Measurements from ENCODE around the gene PLCH1.
A peak's percentile ranks its signal among the peaks of the same experiment; 100 is the strongest.

Gene PLCH1

DNA sequence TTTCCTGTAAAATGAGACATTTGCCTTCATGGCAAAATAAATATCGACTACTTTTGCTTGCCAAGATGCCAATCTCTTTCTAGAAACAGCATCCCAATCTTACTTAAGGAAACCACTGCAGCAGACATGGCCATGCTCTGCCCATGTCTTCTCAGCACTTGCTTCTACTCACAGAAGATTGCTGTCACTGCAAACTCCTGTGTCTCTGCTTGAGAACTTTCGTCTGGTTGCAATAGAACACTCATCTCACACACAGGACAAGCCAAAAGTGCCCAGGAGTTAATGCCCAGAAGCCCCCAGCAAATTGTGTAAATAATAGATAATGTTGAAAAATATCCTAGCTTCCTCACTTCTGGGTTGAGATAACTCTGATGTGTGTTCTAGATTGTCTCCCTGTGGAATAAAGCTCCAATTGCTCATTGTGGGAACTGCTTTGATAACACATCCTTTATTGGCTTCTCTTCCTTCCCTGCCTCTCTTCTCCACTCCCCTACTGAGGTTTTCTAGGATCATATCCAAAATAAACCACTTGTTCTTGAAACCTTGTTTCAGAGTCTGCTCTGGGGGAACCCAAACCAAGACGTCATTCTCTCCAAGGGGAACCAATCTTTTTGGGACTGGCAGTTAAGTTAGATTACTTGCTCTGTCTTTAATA is 295.1 kb downstream of the PLCH1 start:
- no peaks in the 10 kb centered on the region for H3K36me3 ChIP-seq
- no peak overlapping the region for H3K9ac ChIP-seq
- H4K20me1 ChIP-seq = no peaks in the 10 kb centered on the region
- no peaks in the 10 kb centered on the region for H3K27me3 ChIP-seq
- TF ChIP-seq Cebpa-rat (IDR thresholded peaks at IDR 0.05) = no peak
- H3K4me2 ChIP-seq = no peak overlapping the region
- H3K9me3 ChIP-seq (replicated peaks in 1 of 11) = 0 out of 22 replicates have a peak, but pooled peaks cover 0 to 4% (median 0%) of the 10 kb centered on the region in 11 experiments
- H3K4me1 ChIP-seq = no peaks in the 10 kb centered on the region
- no peak overlapping the region for H3K27ac ChIP-seq
- H3K4me3 ChIP-seq = no peak overlapping the region

DNA sequence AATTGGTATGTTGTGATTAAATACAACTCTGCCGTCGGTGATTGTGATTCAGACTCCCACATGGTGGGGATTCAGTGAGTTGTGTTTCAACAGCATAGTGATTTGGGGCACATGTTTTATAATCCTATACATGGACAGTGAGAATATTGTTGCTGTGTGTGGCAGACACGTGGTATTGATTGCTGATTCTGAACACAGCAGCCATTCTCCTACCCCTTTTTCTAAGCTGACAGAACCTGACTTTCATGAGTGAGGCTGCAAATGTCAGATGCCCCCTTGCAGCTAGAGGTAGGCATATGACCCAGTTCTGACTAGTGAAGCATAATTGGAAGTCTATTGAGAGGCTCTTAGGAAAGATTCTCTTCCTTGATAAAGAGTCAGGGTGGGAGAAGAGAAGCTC is 296.3 kb downstream of the PLCH1 start:
- H3K4me1 ChIP-seq = no peaks in the 10 kb centered on the region
- H3K9me3 ChIP-seq (replicated peaks in 1 of 11) = 0 out of 22 replicates have a peak, but pooled peaks cover 0 to 4% (median 0%) of the 10 kb centered on the region in 11 experiments
- H3K27me3 ChIP-seq = no peaks in the 10 kb centered on the region
- H3K9ac ChIP-seq = no peak overlapping the region
- H3K27ac ChIP-seq = no peak overlapping the region
- no peak for TF ChIP-seq Cebpa-rat (IDR thresholded peaks at IDR 0.05)
- no peak overlapping the region for H3K4me2 ChIP-seq
- H4K20me1 ChIP-seq = no peaks in the 10 kb centered on the region
- no peaks in the 10 kb centered on the region for H3K36me3 ChIP-seq
- H3K4me3 ChIP-seq = no peak overlapping the region

GRCh38 chr3:155446366-155446765 is 298.5 kb downstream of the PLCH1 start:
- Histone ChIP-seq H3K4me3 (no peak overlapping the region), H3K4me2 (no peak overlapping the region), H3K9ac (no peak overlapping the region), H3K9me3 (replicated peaks in 1 of 11) (no peaks in the 10 kb centered on the region), H4K20me1 (no peaks in the 10 kb centered on the region), H3K27me3 (no peaks in the 10 kb centered on the region), H3K27ac (no peak overlapping the region), H3K4me1 (no peaks in the 10 kb centered on the region), H3K36me3 (no peaks in the 10 kb centered on the region)
- no peak for TF ChIP-seq Cebpa-rat (IDR thresholded peaks at IDR 0.05)

- Histone ChIP-seq H3K27me3 (no peaks in the 10 kb centered on the region), H3K9ac (no peak overlapping the region), H3K36me3 (no peaks in the 10 kb centered on the region), H3K27ac (no peak overlapping the region), H3K9me3 (replicated peaks in 1 of 11) (no peaks in the 10 kb centered on the region), H4K20me1 (no peaks in the 10 kb centered on the region), H3K4me2 (no peak overlapping the region), H3K4me1 (no peaks in the 10 kb centered on the region), H3K4me3 (no peak overlapping the region)
- no peak for TF ChIP-seq Cebpa-rat (IDR thresholded peaks at IDR 0.05)
These were observed 300.1 kb downstream of the PLCH1 start for GRCh38 chr3:155444771-155445170.

- Histone ChIP-seq H3K27me3 (no peaks in the 10 kb centered on the region), H3K9me3 (replicated peaks in 1 of 11) (no peaks in the 10 kb centered on the region)
- no peak for TF ChIP-seq Cebpa-rat (IDR thresholded peaks at IDR 0.05)
These were observed 301.1 kb downstream of the PLCH1 start for GRCh38 chr3:155443815-155444214.

GRCh38 chr3:155442072-155442471 is 302.8 kb downstream of the PLCH1 start:
- Histone ChIP-seq H3K27ac (no peak overlapping the region), H3K9ac (no peak overlapping the region), H3K27me3 (no peaks in the 10 kb centered on the region), H4K20me1 (no peaks in the 10 kb centered on the region), H3K4me1 (no peaks in the 10 kb centered on the region), H3K4me2 (no peak overlapping the region), H3K36me3 (no peaks in the 10 kb centered on the region), H3K9me3 (replicated peaks in 1 of 11) (no peaks in the 10 kb centered on the region), H3K4me3 (no peak overlapping the region)
- TF ChIP-seq Cebpa-rat (IDR thresholded peaks at IDR 0.05) = no peak

More at GRCh38 chr3:155443815-155444214, 301.1 kb downstream of the PLCH1 start:
- no peaks in the 10 kb centered on the region for H3K4me1 ChIP-seq
- H3K4me2 ChIP-seq = no peak overlapping the region
- no peaks in the 10 kb centered on the region for H4K20me1 ChIP-seq
- no peak overlapping the region for H3K4me3 ChIP-seq
- no peaks in the 10 kb centered on the region for H3K36me3 ChIP-seq
- H3K27ac ChIP-seq = no peak overlapping the region
- H3K9ac ChIP-seq = no peak overlapping the region

- no peak for TF ChIP-seq Cebpa-rat (IDR thresholded peaks at IDR 0.05)
- Histone ChIP-seq H3K27ac (no peak overlapping the region), H3K4me1 (no peaks in the 10 kb centered on the region), H3K27me3 (no peaks in the 10 kb centered on the region), H3K36me3 (no peaks in the 10 kb centered on the region), H4K20me1 (no peaks in the 10 kb centered on the region), H3K4me2 (no peak overlapping the region), H3K4me3 (no peak overlapping the region), H3K9me3 (replicated peaks in 1 of 11) (no peaks in the 10 kb centered on the region), H3K9ac (no peak overlapping the region)
These were observed 303.4 kb downstream of the PLCH1 start for GRCh38 chr3:155441506-155441905.

DNA sequence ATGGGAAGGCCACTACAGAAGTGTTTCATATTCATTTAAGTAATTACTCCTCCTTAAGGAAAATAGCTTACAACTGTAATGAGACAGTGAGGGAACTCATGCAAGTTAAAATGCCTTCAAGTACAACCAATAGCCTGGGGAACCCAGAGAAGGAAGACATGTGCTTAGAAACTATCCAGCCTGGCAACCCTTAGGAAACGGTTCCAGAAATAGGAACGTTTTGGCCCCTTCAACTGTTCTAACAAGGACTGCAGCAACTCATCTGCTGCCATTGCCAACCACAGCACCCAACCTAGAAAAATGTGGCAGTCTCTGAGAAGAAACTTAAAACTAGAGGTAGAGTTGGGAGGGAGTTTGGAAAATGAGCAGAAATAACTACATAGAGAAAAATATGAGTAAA is 303.8 kb downstream of the PLCH1 start:
- no peaks in the 10 kb centered on the region for H4K20me1 ChIP-seq
- H3K4me2 ChIP-seq = no peak overlapping the region
- H3K36me3 ChIP-seq = no peaks in the 10 kb centered on the region
- no peak overlapping the region for H3K4me3 ChIP-seq
- H3K4me1 ChIP-seq = no peaks in the 10 kb centered on the region
- TF ChIP-seq Cebpa-rat (IDR thresholded peaks at IDR 0.05) = no peak
- no peak overlapping the region for H3K9ac ChIP-seq
- H3K27ac ChIP-seq = no peak overlapping the region
- H3K9me3 ChIP-seq (replicated peaks in 1 of 11) = no peaks in the 10 kb centered on the region
- H3K27me3 ChIP-seq = no peaks in the 10 kb centered on the region

DNA sequence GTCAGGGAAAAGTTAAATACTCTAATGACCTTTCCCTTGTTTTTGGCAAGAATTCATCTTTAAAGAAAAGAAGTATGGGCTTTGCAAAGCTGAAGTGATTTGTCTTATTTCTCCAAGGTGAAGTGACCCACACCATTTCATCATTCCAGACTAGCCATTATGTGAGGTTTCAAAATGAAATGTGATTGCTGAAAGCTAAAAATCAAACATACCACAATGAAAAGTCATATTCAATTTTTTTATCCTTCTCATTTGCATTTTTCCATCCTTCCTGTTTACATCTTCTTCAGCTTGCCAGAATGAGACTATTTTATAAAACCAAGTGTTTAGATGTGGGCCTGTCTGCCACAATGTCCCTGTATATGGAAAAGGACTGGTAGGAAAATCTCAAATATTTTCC is 309.1 kb downstream of the PLCH1 start:
- Histone ChIP-seq H3K27ac (no peak overlapping the region), H3K9me3 (replicated peaks in 1 of 11) (no peaks in the 10 kb centered on the region), H4K20me1 (no peaks in the 10 kb centered on the region), H3K4me3 (no peak overlapping the region), H3K9ac (no peak overlapping the region), H3K36me3 (no peaks in the 10 kb centered on the region), H3K27me3 (no peaks in the 10 kb centered on the region), H3K4me2 (no peak overlapping the region), H3K4me1 (peaks cover 0 to 7% (median 0%) of the 10 kb centered on the region in 10 experiments; a peak in 1 of 20 replicates)
- no peak for TF ChIP-seq Cebpa-rat (IDR thresholded peaks at IDR 0.05)

GRCh38 chr3:155431856-155432570 is 312.9 kb downstream of the PLCH1 start:
- Histone ChIP-seq H4K20me1 (no peaks in the 10 kb centered on the region), H3K4me3 (no peak overlapping the region), H3K4me1 (peaks cover 0 to 7% (median 0%) of the 10 kb centered on the region in 10 experiments; a peak in 1 of 20 replicates), H3K9ac (no peak overlapping the region), H3K4me2 (peak overlapping the region in 3 of 11 experiments; percentile 9 to 35 (median 12); a peak in 2 of 22 replicates), H3K36me3 (no peaks in the 10 kb centered on the region), H3K27me3 (no peaks in the 10 kb centered on the region), H3K27ac (no peak overlapping the region), H3K9me3 (replicated peaks in 1 of 11) (peaks cover 24 to 33% (median 30%) of the 10 kb centered on the region in 11 experiments)
- no peak for TF ChIP-seq Cebpa-rat (IDR thresholded peaks at IDR 0.05)
